H1 (cell line): ENCODE results near the gene SEMA3B. TPM values are rescaled to one million over a fixed set of nuclear protein-coding genes. Genes with fewer than 3 reads are reported as not detected.
A peak's percentile ranks its signal among the peaks of the same experiment; 100 is the strongest.

Experiments
- CTCF ChIA-PET: fragments of 300-600 bp; sonication (Branson Sonifier 250); formaldehyde crosslinking; loops from one replicate; lab custom pipeline; 2021; ENCODE audit not compliant: partially characterized antibody; lab: Charles Lee
- POLR2A ChIA-PET: fragments of 300-600 bp; sonication (Branson Sonifier 250); formaldehyde crosslinking; loops from one replicate; lab custom pipeline; 2021; ENCODE audit warnings: inconsistent platforms; ENCODE audit not compliant: partially characterized antibody; lab: Charles Lee
- DNase-seq, 2 experiments: peaks; one replicate each; pipeline versions ENCODE4 v3.0.0 to v3.0.0-alpha.2; 2010 to 2022; ENCODE audit warnings: low spot score in 2 of 2, low read depth in 1 of 2, mixed read lengths in 1 of 2
- FAIRE-seq: peaks from 2 replicates; lab custom pipeline; 2011; peaks lifted over from hg19 to GRCh38; lab: Jason Lieb, UNC
- H2AFZ ChIP-seq: 2 replicates; pipeline ENCODE4 v1.8.1; 2012; ENCODE audit warnings: low read length, inconsistent platforms
- H2AK5ac ChIP-seq: 2 replicates; pipeline ENCODE4 v1.6.1; 2013; ENCODE audit warnings: low read depth, low read length
- H2BK120ac ChIP-seq: replicated peaks from 2 replicates; pipeline ENCODE3; 2013; ENCODE audit warnings: low read depth, low read length, inconsistent platforms
- H2BK12ac ChIP-seq: 2 replicates; pipeline ENCODE4 v1.6.1; 2013; ENCODE audit warnings: low read depth, low read length
- H2BK15ac ChIP-seq: 2 replicates; pipeline ENCODE4 v1.6.1; 2013; ENCODE audit warnings: low read length
- H2BK20ac ChIP-seq: 2 replicates; pipeline ENCODE4 v1.6.1; 2013; ENCODE audit warnings: low read length
- H2BK5ac ChIP-seq: 2 replicates; pipeline ENCODE4 v1.6.1; 2013; ENCODE audit warnings: low read depth, low read length
- H3K14ac ChIP-seq: 2 replicates; pipeline ENCODE4 v1.6.1; 2013; ENCODE audit warnings: inconsistent platforms; ENCODE audit not compliant: insufficient read length
- H3K18ac ChIP-seq: 2 replicates; pipeline ENCODE4 v1.6.1; 2013; ENCODE audit warnings: low read length; ENCODE audit errors: extremely low read depth
- H3K23ac ChIP-seq: 2 replicates; pipeline ENCODE4 v1.6.1; 2013; ENCODE audit warnings: inconsistent platforms; ENCODE audit not compliant: insufficient read length
- H3K23me2 ChIP-seq: 2 replicates; pipeline ENCODE4 v1.6.1; 2013; ENCODE audit warnings: low read depth, low read length
- H3K27ac ChIP-seq: 2 replicates; pipeline ENCODE4 v1.6.1; 2011; ENCODE audit warnings: low read depth, low read length, inconsistent platforms
- H3K27me3 ChIP-seq, 4 experiments: replicated peaks in 1 of 4; 1 replicate in 1 of 4; 2 replicates in 3 of 4; pipeline versions ENCODE4 v1.6.1 to v1.8.1; 2011 to 2013; ENCODE audit warnings: low read length in 3 of 4, mild to moderate bottlenecking in 3 of 4, inconsistent platforms in 2 of 4, mixed read lengths in 2 of 4, moderate library complexity in 1 of 4; ENCODE audit not compliant: control insufficient read depth in 3 of 4, insufficient read depth in 3 of 4; ENCODE audit errors: extremely low read depth in 1 of 4
- H3K36me3 ChIP-seq, 4 experiments: 2 replicates each; pipeline versions ENCODE4 v1.6.1 to v1.8.1; 2011 to 2013; ENCODE audit warnings: mild to moderate bottlenecking in 4 of 4, low read length in 3 of 4, moderate library complexity in 2 of 4, control low read depth in 1 of 4, inconsistent platforms in 1 of 4; ENCODE audit not compliant: insufficient read depth in 4 of 4, control insufficient read depth in 2 of 4
- H3K4ac ChIP-seq: replicated peaks from 2 replicates; pipeline ENCODE3; 2013; ENCODE audit warnings: low read length, low read depth, mixed read lengths, inconsistent platforms; ENCODE audit not compliant: insufficient read length
- H3K4me1 ChIP-seq, 4 experiments: replicated peaks in 1 of 4; 1 replicate in 1 of 4; 2 replicates in 3 of 4; pipeline versions ENCODE4 v1.6.1 to v1.8.1; 2011 to 2013; ENCODE audit warnings: low read length in 3 of 4, inconsistent platforms in 2 of 4, mixed read lengths in 1 of 4; ENCODE audit not compliant: insufficient read depth in 4 of 4, control insufficient read depth in 3 of 4
- H3K4me2 ChIP-seq, 2 experiments: 2 replicates each; pipeline versions ENCODE4 v1.6.1 to v1.8.1; 2011 to 2013; ENCODE audit warnings: low read depth in 2 of 2, low read length in 2 of 2, control low read depth in 1 of 2, inconsistent platforms in 1 of 2, mild to moderate bottlenecking in 1 of 2; ENCODE audit not compliant: insufficient read depth in 1 of 2
- H3K4me3 ChIP-seq, 4 experiments: fragments of 200-600, 300-600 bp in 1 of 4; sonication (generic), shearing (Covaris generic), sonication (Bioruptor Twin) in 1 of 4; 2 replicates each; pipeline versions ENCODE4 v1.5.1 to v1.8.1; 2011 to 2016; ENCODE audit warnings: low read length in 4 of 4, low read depth in 3 of 4, control low read depth in 2 of 4, inconsistent platforms in 2 of 4, mild to moderate bottlenecking in 2 of 4, mixed read lengths in 1 of 4, moderate library complexity in 1 of 4; ENCODE audit not compliant: insufficient read depth in 2 of 4; ENCODE audit errors: extremely low read depth in 1 of 4
- H3K56ac ChIP-seq: replicated peaks from 2 replicates; pipeline ENCODE3; 2013; ENCODE audit warnings: low read depth, mild to moderate bottlenecking, mixed read lengths, low read length, inconsistent platforms; ENCODE audit not compliant: insufficient read length
- H3K79me1 ChIP-seq: 2 replicates; pipeline ENCODE4 v1.6.1; 2013; ENCODE audit warnings: low read depth, low read length, control low read depth
- H3K79me2 ChIP-seq, 2 experiments: 2 replicates each; pipeline versions ENCODE4 v1.6.1 to v1.8.1; 2012 to 2013; ENCODE audit warnings: low read length in 2 of 2, mild to moderate bottlenecking in 2 of 2, inconsistent platforms in 1 of 2; ENCODE audit not compliant: insufficient read depth in 2 of 2, control insufficient read depth in 1 of 2
- H3K9ac ChIP-seq, 4 experiments: replicated peaks in 1 of 4; 1 replicate in 1 of 4; 2 replicates in 3 of 4; pipeline versions ENCODE4 v1.6.1 to v1.8.1; 2011 to 2013; ENCODE audit warnings: low read depth in 3 of 4, low read length in 3 of 4, control low read depth in 2 of 4, mild to moderate bottlenecking in 2 of 4, moderate library complexity in 2 of 4, inconsistent platforms in 1 of 4; ENCODE audit errors: extremely low read depth in 1 of 4
- H3K9me3 ChIP-seq, 2 experiments: 2 replicates each; pipeline versions ENCODE4 v1.6.1 to v1.8.1; 2012 to 2013; ENCODE audit warnings: mild to moderate bottlenecking in 2 of 2, moderate library complexity in 2 of 2, control low read depth in 1 of 2, inconsistent platforms in 1 of 2, low read depth in 1 of 2, low read length in 1 of 2, mixed read lengths in 1 of 2; ENCODE audit not compliant: insufficient read depth in 2 of 2
- H4K20me1 ChIP-seq, 2 experiments: replicated peaks in 1 of 2; 2 replicates each; pipeline versions ENCODE3 to v1.8.1; 2011 to 2013; ENCODE audit warnings: inconsistent platforms in 2 of 2, low read length in 2 of 2, mild to moderate bottlenecking in 1 of 2; ENCODE audit not compliant: insufficient read depth in 2 of 2, control insufficient read depth in 1 of 2
- H4K5ac ChIP-seq: 2 replicates; pipeline ENCODE4 v1.6.1; 2013; ENCODE audit warnings: low read length, low read depth, mixed read lengths, inconsistent platforms; ENCODE audit not compliant: insufficient read length
- H4K8ac ChIP-seq: 2 replicates; pipeline ENCODE4 v1.8.0; 2013; ENCODE audit warnings: mild to moderate bottlenecking, moderate library complexity, low read length, inconsistent platforms; ENCODE audit not compliant: insufficient read depth; ENCODE audit errors: extremely low read depth
- H4K91ac ChIP-seq: replicated peaks from 2 replicates; pipeline ENCODE3; 2013; ENCODE audit warnings: low read length, mixed read lengths, inconsistent platforms; ENCODE audit not compliant: insufficient read length
- JUN ChIP-seq: IDR thresholded peaks from 2 replicates; pipeline ENCODE4 v1.6.1; 2011; ENCODE audit warnings: low read depth, mild to moderate bottlenecking, improper control_type of control experiment, low read length
- POU5F1 ChIP-seq: IDR thresholded peaks from 2 replicates; pipeline ENCODE4 v1.6.1; 2011; ENCODE audit warnings: low read depth, mild to moderate bottlenecking, low read length, moderate library complexity
- RNF2 ChIP-seq: fragments of 200-900, 300-1000 bp; sonication (generic); IDR thresholded peaks from 2 replicates; pipeline ENCODE4 v1.7.1; 2016; ENCODE audit warnings: borderline replicate concordance, low read depth, mild to moderate bottlenecking, antibody characterized with exemption, low read length; ENCODE audit not compliant: poor library complexity, severe bottlenecking; ENCODE audit errors: missing control alignments
- RXRA ChIP-seq: IDR thresholded peaks from 2 replicates; pipeline ENCODE4 v1.6.1; 2011; ENCODE audit warnings: low read depth, mild to moderate bottlenecking, low read length, moderate library complexity; ENCODE audit not compliant: insufficient read depth
- TAF7 ChIP-seq: optimal IDR thresholded peaks from 2 replicates; pipeline ENCODE3; 2011; ENCODE audit warnings: low read depth, mild to moderate bottlenecking, inconsistent platforms, low read length, moderate library complexity, borderline replicate concordance
- TCF12 ChIP-seq: IDR thresholded peaks from 2 replicates; pipeline ENCODE4 v1.6.1; 2011; ENCODE audit warnings: low read depth, mild to moderate bottlenecking, low read length
- YY1 ChIP-seq: IDR thresholded peaks from 2 replicates; pipeline ENCODE4 v1.6.1; 2011; ENCODE audit warnings: low read depth, mild to moderate bottlenecking, low read length
- WGBS, 2 experiments: shearing (Covaris generic) in 1 of 2; methylation state at CpG; one replicate each; pipeline versions ENCODE4 v1.1.6 to v1.1.7; 2013 to 2015; ENCODE audit warnings: low lambda C conversion rate in 2 of 2, mixed read lengths in 2 of 2, inconsistent platforms in 1 of 2, low coverage in 1 of 2, missing lambda C conversion rate in 1 of 2; ENCODE audit not compliant: insufficient replicate concordance in 2 of 2, insufficient coverage in 1 of 2, insufficient read length in 1 of 2; ENCODE audit errors: extremely low coverage in 1 of 2, missing lambda C conversion rate in 1 of 2; 5-methylcytosine and 5-hydroxymethylcytosine counted together
- polyA plus RNA-seq, 7 experiments: library from polyadenylated mRNA; depleted of rRNA in 3 of 7; stranded (reverse) in 5 of 7; unstranded in 2 of 7; fragments of >200 nt in 5 of 7; fragments of 200-250 nt in 2 of 7; gene quantifications; 1 replicate in 5 of 7; 2 replicates in 1 of 7; 4 replicates in 1 of 7; pipeline versions ENCODE4 v1.2.1 to v1.2.3, GENCODE V29; 2011 to 2013; ENCODE audit warnings: missing spikeins in 2 of 7, mixed read lengths in 2 of 7
- total RNA-seq: library from RNA; stranded (reverse); fragmentation: NEBNext Ultra II Directional; extraction: Animal tissue kit (Norgen Biotek cat#: 25700); gene quantifications from 2 replicates; pipeline ENCODE4 v1.2.1, GENCODE V29; 2021
- TF ChIP-seq, protein P1 (sequence below), 3 experiments: IDR thresholded peaks; 1 replicate in 2 of 3; 2 replicates in 1 of 3; pipeline versions ENCODE4 v1.5.1 to v1.6.1; 2011; ENCODE audit warnings: low read length in 3 of 3, mild to moderate bottlenecking in 3 of 3, inconsistent platforms in 2 of 3, low read depth in 1 of 3, moderate library complexity in 1 of 3; ENCODE audit not compliant: insufficient read depth in 1 of 3; ENCODE audit errors: control extremely low read depth in 1 of 3

SEMA3B gene
- total and polyA plus RNA-seq, 2 of the 8 experiments (the other 6 are each of a cell fraction or from before 2014, with no cell fraction given): 3.0 to 4.7 TPM

DNA sequence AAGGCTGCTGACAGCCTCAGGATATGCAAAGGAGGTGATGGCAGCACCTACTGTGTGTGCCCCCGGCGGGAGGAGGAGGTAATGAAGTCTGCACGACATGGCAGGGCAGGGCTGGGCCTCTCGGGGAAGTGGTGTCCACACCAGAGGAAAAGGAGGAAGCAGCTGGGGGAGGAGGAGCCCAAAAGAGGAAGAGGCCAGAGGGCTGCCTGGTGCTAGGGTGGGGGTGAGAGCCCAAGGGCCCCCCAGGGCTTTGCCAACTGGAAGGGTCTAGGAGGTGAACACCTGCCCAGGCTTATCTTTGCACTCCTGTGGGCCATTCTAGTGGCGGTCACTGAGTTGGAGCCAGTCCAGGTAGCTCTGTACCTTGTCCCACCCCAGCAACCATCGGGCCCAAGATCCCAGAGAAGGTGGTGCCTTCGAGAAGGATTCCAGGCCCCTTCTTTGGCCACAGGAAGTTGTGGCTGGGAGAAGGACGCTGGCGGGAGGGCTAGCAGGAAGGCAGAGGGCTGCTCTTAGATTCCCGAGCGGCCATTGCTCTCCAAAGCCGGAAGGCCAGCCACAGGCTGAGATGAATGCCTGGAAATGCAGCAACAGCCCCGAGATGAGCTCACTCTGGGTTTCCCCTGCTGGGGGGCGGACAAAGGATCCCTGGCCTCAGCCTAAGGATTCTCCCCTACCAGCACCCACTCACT is 25.9 kb upstream of the SEMA3B start:
- peak overlapping the region; percentile 44 for H3K18ac ChIP-seq
- H4K5ac ChIP-seq: no peak overlapping the region
- 0 out of 4 replicates have a peak overlapping the region, but pooled peaks of 1 of the 2 experiments have one; percentile 28 for H3K4me2 ChIP-seq
- DNase-seq (no peak), FAIRE-seq (no peak)
- H3K23ac ChIP-seq: no peak overlapping the region
- no peak overlapping the region; the same call in 1 of the 2 replicates for H2BK20ac ChIP-seq
- H3K79me1 ChIP-seq: peaks cover 27% of the 10 kb centered on the region
- 77% methylated on average over 14 of the region's 14 CpGs; no CpG with 5 or more reads in 1 of the 2 experiments for WGBS, 2 experiments
- peaks cover 0 to 3% (median 2%) of the 10 kb centered on the region in 4 experiments; a peak in 2 of 8 replicates for H3K36me3 ChIP-seq
- peaks cover 12 to 74% (median 65%) of the 10 kb centered on the region in 4 experiments for H3K4me1 ChIP-seq
- no peak for TF ChIP-seq RXRA
- TF ChIP-seq YY1: no peak
- TF ChIP-seq TCF12: no peak
- TF ChIP-seq POU5F1: no peak
- no peak for TF ChIP-seq TAF7
- TF ChIP-seq, protein P1, sequence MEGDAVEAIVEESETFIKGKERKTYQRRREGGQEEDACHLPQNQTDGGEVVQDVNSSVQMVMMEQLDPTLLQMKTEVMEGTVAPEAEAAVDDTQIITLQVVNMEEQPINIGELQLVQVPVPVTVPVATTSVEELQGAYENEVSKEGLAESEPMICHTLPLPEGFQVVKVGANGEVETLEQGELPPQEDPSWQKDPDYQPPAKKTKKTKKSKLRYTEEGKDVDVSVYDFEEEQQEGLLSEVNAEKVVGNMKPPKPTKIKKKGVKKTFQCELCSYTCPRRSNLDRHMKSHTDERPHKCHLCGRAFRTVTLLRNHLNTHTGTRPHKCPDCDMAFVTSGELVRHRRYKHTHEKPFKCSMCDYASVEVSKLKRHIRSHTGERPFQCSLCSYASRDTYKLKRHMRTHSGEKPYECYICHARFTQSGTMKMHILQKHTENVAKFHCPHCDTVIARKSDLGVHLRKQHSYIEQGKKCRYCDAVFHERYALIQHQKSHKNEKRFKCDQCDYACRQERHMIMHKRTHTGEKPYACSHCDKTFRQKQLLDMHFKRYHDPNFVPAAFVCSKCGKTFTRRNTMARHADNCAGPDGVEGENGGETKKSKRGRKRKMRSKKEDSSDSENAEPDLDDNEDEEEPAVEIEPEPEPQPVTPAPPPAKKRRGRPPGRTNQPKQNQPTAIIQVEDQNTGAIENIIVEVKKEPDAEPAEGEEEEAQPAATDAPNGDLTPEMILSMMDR (IDR thresholded peaks at IDR 0.05; ENCODE audit: control extremely low read depth in 1 of 3, insufficient read depth in 1 of 3, low read depth in 1 of 3, low read length in 3 of 3): peak in 1 of 3 experiments; percentile 34; a peak in 2 of 4 replicates
- no peak for TF ChIP-seq RNF2
- TF ChIP-seq JUN: no peak
- H3K56ac ChIP-seq: no peak overlapping the region
- H3K79me2 ChIP-seq: peaks cover 33 to 91% of the 10 kb centered on the region in 2 experiments
- H2BK12ac ChIP-seq: peak overlapping the region; percentile 77
- H3K27me3 ChIP-seq: no peaks in the 10 kb centered on the region
- no peaks in the 10 kb centered on the region for H3K9me3 ChIP-seq
- no peak overlapping the region for H3K9ac ChIP-seq
- peak overlapping the region; percentile 99; the same call in 1 of the 2 replicates for H2BK15ac ChIP-seq
- CTCF ChIA-PET: interaction anchor here (1.3 to 53.5 kb wide), 5 partner anchors 16 to 123 kb away, joined by 3 to 2149 read pairs (median 121); partner anchors contain the start of genes GNAI2, GNAT1, LSMEM2 and SEMA3B
- no peak overlapping the region for H4K8ac ChIP-seq
- H2AFZ ChIP-seq: no peak overlapping the region
- POLR2A ChIA-PET: interaction anchor here (1.1 to 3.4 kb wide), 8 partner anchors 8 to 52 kb away, joined by 3 to 22 read pairs (median 4); partner anchors contain the start of gene GNAT1
- H2BK120ac ChIP-seq: no peak overlapping the region
- peak overlapping the region; percentile 98; the same call in 1 of the 2 replicates for H2BK5ac ChIP-seq
- peak overlapping the region; percentile 65 for H3K27ac ChIP-seq
- no peak overlapping the region for H3K4me3 ChIP-seq
- no peak overlapping the region for H2AK5ac ChIP-seq
- H3K14ac ChIP-seq: no peak overlapping the region
- peak overlapping the region; percentile 1 for H4K91ac ChIP-seq
- peaks cover 7% of the 10 kb centered on the region; the same call in 1 of the 2 replicates for H3K23me2 ChIP-seq
- H3K4ac ChIP-seq: peak overlapping the region; percentile 15
- H4K20me1 ChIP-seq: peaks cover 24 to 33% of the 10 kb centered on the region in 2 experiments
